Trophoblast cell (in vitro differentiated cells and primary cell): ENCODE results near the gene FRMD8.

Experiments used
- DNase-seq, 2 donors: peaks; one replicate each; pipeline ENCODE4 v3.0.0-alpha.2; 2016
- H2AFZ ChIP-seq: 2 replicates; pipeline ENCODE4 v1.6.1; 2013; ENCODE audit warnings: low read length, moderate library complexity, mild to moderate bottlenecking; ENCODE audit not compliant: insufficient read depth, poor library complexity
- H2AK5ac ChIP-seq: 2 replicates; pipeline ENCODE4 v1.6.1; 2013; ENCODE audit warnings: mild to moderate bottlenecking, low read length
- H2BK120ac ChIP-seq: 2 replicates; pipeline ENCODE4 v1.6.1; 2013; ENCODE audit warnings: low read length, mild to moderate bottlenecking, moderate library complexity; ENCODE audit not compliant: insufficient read depth, poor library complexity
- H2BK12ac ChIP-seq: 2 replicates; pipeline ENCODE4 v1.6.1; 2013; ENCODE audit warnings: mild to moderate bottlenecking, low read length, moderate library complexity
- H2BK5ac ChIP-seq: 2 replicates; pipeline ENCODE4 v1.6.1; 2013; ENCODE audit warnings: low read length, low read depth, moderate library complexity, mild to moderate bottlenecking; ENCODE audit not compliant: poor library complexity
- H3K14ac ChIP-seq: 2 replicates; pipeline ENCODE4 v1.6.1; 2013; ENCODE audit warnings: mild to moderate bottlenecking, low read length
- H3K18ac ChIP-seq: 2 replicates; pipeline ENCODE4 v1.6.1; 2013; ENCODE audit warnings: mild to moderate bottlenecking, low read length
- H3K23ac ChIP-seq: 2 replicates; pipeline ENCODE4 v1.6.1; 2013; ENCODE audit warnings: low read length
- H3K27ac ChIP-seq: 2 replicates; pipeline ENCODE4 v1.5.1; 2013; ENCODE audit warnings: low read depth, mild to moderate bottlenecking, inconsistent platforms, low read length, moderate library complexity
- H3K27me3 ChIP-seq: 2 replicates; pipeline ENCODE4 v1.6.1; 2013; ENCODE audit warnings: inconsistent platforms, mild to moderate bottlenecking, low read length, moderate library complexity; ENCODE audit not compliant: insufficient read depth
- H3K36me3 ChIP-seq, 2 experiments: 1 replicate in 1 of 2; 2 replicates in 1 of 2; pipeline ENCODE4 v1.6.1; 2013; ENCODE audit warnings: low read length in 2 of 2, mild to moderate bottlenecking in 2 of 2, moderate library complexity in 1 of 2; ENCODE audit not compliant: insufficient read depth in 2 of 2, control insufficient read depth in 1 of 2
- H3K4ac ChIP-seq: 2 replicates; pipeline ENCODE4 v1.6.1; 2013; ENCODE audit warnings: low read depth, mild to moderate bottlenecking, low read length, moderate library complexity
- H3K4me1 ChIP-seq, 2 experiments: 1 replicate in 1 of 2; 2 replicates in 1 of 2; pipeline ENCODE4 v1.6.1; 2013; ENCODE audit warnings: low read length in 2 of 2, mild to moderate bottlenecking in 2 of 2, moderate library complexity in 1 of 2; ENCODE audit not compliant: insufficient read depth in 2 of 2, control insufficient read depth in 1 of 2
- H3K4me2 ChIP-seq: 2 replicates; pipeline ENCODE4 v1.6.1; 2013; ENCODE audit warnings: inconsistent platforms, mild to moderate bottlenecking, low read length, moderate library complexity
- H3K4me3 ChIP-seq: 2 replicates; pipeline ENCODE4 v1.5.1; 2013; ENCODE audit warnings: mild to moderate bottlenecking, low read depth, low read length, inconsistent platforms
- H3K79me1 ChIP-seq: one replicate; pipeline ENCODE4 v1.6.1; 2013; ENCODE audit warnings: low read length
- H3K79me2 ChIP-seq: 2 replicates; pipeline ENCODE4 v1.6.1; 2013; ENCODE audit warnings: low read length, mild to moderate bottlenecking; ENCODE audit not compliant: control insufficient read depth, insufficient read depth, poor library complexity
- H3K9ac ChIP-seq: 2 replicates; pipeline ENCODE4 v1.6.1; 2013; ENCODE audit warnings: mild to moderate bottlenecking, low read length
- H3K9me3 ChIP-seq: 2 replicates; pipeline ENCODE4 v1.6.1; 2013; ENCODE audit warnings: low read depth, mild to moderate bottlenecking, control low read depth, inconsistent platforms, low read length; ENCODE audit not compliant: insufficient read depth
- H4K12ac ChIP-seq: 2 replicates; pipeline ENCODE4 v1.6.1; 2013; ENCODE audit warnings: low read depth, mild to moderate bottlenecking, low read length, moderate library complexity
- H4K8ac ChIP-seq: 2 replicates; pipeline ENCODE4 v1.6.1; 2013; ENCODE audit warnings: low read depth, mild to moderate bottlenecking, low read length, moderate library complexity
- H4K91ac ChIP-seq: one replicate; pipeline ENCODE4 v1.6.1; 2013; ENCODE audit warnings: low read depth, mild to moderate bottlenecking, low read length, moderate library complexity
- WGBS: extraction: QIAGEN DNeasy Blood & Tissue Kit; methylation state at CpG from one replicate; pipeline ENCODE4 v1.1.7; 2013; ENCODE audit warnings: missing lambda C conversion rate; ENCODE audit not compliant: insufficient read length, insufficient coverage; ENCODE audit errors: extremely low coverage; 5-methylcytosine and 5-hydroxymethylcytosine counted together

FRMD8 gene

DNA sequence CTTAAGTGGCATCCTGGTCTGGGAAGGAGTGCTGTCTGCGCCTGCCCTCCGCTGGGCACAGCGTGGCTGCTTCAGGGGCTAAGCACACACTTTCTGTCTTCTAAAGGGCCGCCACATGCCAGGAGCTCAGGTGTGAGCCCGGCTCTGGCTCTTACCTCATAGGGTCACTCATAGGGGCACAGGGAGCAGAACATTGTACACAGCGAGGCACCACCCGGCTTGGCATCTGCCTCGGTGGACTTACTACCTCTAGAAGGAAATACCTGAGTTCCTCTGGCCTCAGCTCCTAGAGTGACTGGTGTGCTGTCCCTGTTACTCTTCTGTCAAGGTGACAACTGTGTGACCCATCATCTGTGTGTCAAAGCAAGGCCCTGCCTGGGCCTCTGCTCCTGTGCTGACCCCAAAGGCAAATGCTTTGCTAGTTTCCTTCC, 49.6 kb downstream of the FRMD8 start:
- H4K12ac ChIP-seq = no peak overlapping the region
- H2BK5ac ChIP-seq = no peak overlapping the region
- H3K79me1 ChIP-seq = no peaks in the 10 kb centered on the region
- H2AFZ ChIP-seq = no peak overlapping the region
- H3K27me3 ChIP-seq = no peaks in the 10 kb centered on the region
- no peak overlapping the region for H3K4ac ChIP-seq
- H3K9me3 ChIP-seq = no peaks in the 10 kb centered on the region
- peaks cover 4% of the 10 kb centered on the region for H3K79me2 ChIP-seq
- H3K4me2 ChIP-seq = no peak overlapping the region
- H2BK120ac ChIP-seq = no peak overlapping the region
- H3K36me3 ChIP-seq = peaks cover 16 to 29% of the 10 kb centered on the region in 2 experiments
- H4K91ac ChIP-seq = no peak overlapping the region
- H4K8ac ChIP-seq = no peak overlapping the region
- no CpG with 5 or more reads among the region's 8 CpGs for WGBS
- H3K9ac ChIP-seq = no peak overlapping the region
- H3K23ac ChIP-seq = no peak overlapping the region
- H3K27ac ChIP-seq = no peak overlapping the region
- peaks cover under 1 to 7% of the 10 kb centered on the region in 2 experiments for H3K4me1 ChIP-seq
- no peak overlapping the region for H3K4me3 ChIP-seq
- no peak overlapping the region for H3K18ac ChIP-seq
- peak; percentile 56 to 63 for DNase-seq
- no peak overlapping the region for H2BK12ac ChIP-seq
- H3K14ac ChIP-seq = no peak overlapping the region
- no peak overlapping the region for H2AK5ac ChIP-seq

DNA sequence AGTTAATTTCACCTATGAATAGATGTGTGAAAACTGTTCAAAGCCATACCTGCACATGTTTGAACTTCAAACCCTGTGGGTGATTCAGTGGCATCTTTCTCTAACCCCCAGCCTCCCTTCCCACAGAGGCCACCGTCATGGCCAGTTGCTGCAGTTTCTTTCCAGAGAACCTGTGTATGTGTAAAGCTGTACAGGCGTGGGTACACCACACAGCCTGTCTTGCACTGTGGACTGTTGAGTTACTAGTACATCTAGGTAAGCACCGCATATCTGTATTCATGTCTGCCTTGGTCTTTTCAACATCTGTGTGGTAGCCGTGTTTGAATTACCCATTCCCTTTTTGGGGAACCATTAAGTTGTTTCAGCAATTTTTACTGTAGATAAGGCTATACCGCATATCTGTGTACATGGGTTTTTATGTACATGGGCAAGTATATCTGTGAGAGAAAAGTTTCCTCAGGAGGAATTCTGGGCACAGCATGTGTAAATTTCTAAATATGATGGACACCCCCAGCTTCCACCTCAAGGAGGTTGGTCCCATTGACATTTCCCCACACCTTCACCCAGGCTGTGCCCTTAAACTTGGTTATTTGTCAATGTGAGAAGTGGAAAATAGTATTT, 50.1 kb downstream of the FRMD8 start:
- H3K36me3 ChIP-seq = peaks cover 16 to 29% of the 10 kb centered on the region in 2 experiments
- H3K14ac ChIP-seq = no peak overlapping the region
- H3K4me1 ChIP-seq = peaks cover 3 to 9% of the 10 kb centered on the region in 2 experiments
- peaks cover 4% of the 10 kb centered on the region for H3K79me2 ChIP-seq
- no peak overlapping the region for H4K8ac ChIP-seq
- H2BK5ac ChIP-seq = no peak overlapping the region
- no peak overlapping the region for H4K91ac ChIP-seq
- no peak overlapping the region for H3K4me3 ChIP-seq
- no peak overlapping the region for H3K4ac ChIP-seq
- H3K9ac ChIP-seq = no peak overlapping the region
- no peak overlapping the region for H3K4me2 ChIP-seq
- H3K9me3 ChIP-seq = no peaks in the 10 kb centered on the region
- H3K27me3 ChIP-seq = no peaks in the 10 kb centered on the region
- peak in 1 of 2 donors; percentile 53 for DNase-seq
- WGBS = no CpG with 5 or more reads among the region's 5 CpGs
- H3K18ac ChIP-seq = no peak overlapping the region
- H3K23ac ChIP-seq = no peak overlapping the region
- H4K12ac ChIP-seq = no peak overlapping the region
- H3K27ac ChIP-seq = no peak overlapping the region
- H3K79me1 ChIP-seq = no peaks in the 10 kb centered on the region
- no peak overlapping the region for H2BK12ac ChIP-seq
- no peak overlapping the region for H2BK120ac ChIP-seq
- no peak overlapping the region for H2AFZ ChIP-seq
- H2AK5ac ChIP-seq = no peak overlapping the region

DNA sequence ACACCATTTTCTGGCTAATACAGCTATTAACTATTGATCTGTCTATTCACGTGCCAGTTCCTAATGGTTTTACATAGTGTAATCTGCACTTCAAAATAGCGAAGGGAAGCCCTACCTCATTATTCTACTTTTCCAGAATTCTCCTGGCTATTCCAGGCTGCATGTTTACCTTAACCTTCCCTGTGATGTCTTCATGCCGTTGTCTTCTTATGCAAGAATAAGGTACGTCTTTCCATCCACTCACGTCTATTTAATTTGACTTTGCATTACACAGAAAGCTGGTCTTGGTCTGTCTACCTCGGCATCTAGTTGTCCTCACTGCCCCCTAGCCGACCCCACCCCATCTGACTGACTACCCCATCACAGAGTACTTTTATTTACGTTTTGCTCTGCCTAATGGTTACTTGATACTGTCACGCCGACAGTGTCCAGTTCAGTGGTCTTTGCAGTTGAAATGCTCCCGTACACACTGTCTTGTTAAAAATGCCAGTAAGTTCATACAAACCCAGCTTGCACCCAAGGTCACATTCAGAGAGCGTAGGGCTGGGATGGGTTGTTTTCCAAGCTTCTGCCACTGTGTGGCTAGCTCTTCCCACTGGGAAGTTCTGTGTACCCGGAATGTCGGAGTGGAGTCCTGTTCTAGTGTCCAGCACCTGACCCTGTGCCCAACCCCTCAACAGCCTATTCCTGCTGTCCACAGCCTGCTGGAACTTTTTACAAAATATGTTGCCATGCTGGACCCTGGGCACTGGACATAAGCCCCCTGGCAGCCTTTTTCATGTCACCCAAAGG, 51.2 kb downstream of the FRMD8 start:
- H3K23ac ChIP-seq = no peak overlapping the region
- no peak overlapping the region for H3K18ac ChIP-seq
- H3K4me1 ChIP-seq = peaks cover 7 to 18% of the 10 kb centered on the region in 2 experiments
- H3K79me2 ChIP-seq = peaks cover 5% of the 10 kb centered on the region
- H3K27me3 ChIP-seq = no peaks in the 10 kb centered on the region
- no peak overlapping the region for H3K4me3 ChIP-seq
- H3K79me1 ChIP-seq = peaks cover 4% of the 10 kb centered on the region
- H2AK5ac ChIP-seq = no peak overlapping the region
- H3K27ac ChIP-seq = no peak overlapping the region
- H3K9ac ChIP-seq = no peak overlapping the region
- no peak overlapping the region for H3K4me2 ChIP-seq
- no peak overlapping the region for H2BK12ac ChIP-seq
- H4K12ac ChIP-seq = no peak overlapping the region
- H3K9me3 ChIP-seq = no peaks in the 10 kb centered on the region
- H3K4ac ChIP-seq = peak overlapping the region; percentile 70
- H2BK120ac ChIP-seq = no peak overlapping the region
- no peak overlapping the region for H2BK5ac ChIP-seq
- no peak overlapping the region for H3K14ac ChIP-seq
- H3K36me3 ChIP-seq = peaks cover 16 to 29% of the 10 kb centered on the region in 2 experiments
- H4K91ac ChIP-seq = no peak overlapping the region
- DNase-seq = peak in 1 of 2 donors; percentile 14
- no CpG with 5 or more reads among the region's 14 CpGs for WGBS
- H2AFZ ChIP-seq = no peak overlapping the region
- H4K8ac ChIP-seq = no peak overlapping the region

DNA sequence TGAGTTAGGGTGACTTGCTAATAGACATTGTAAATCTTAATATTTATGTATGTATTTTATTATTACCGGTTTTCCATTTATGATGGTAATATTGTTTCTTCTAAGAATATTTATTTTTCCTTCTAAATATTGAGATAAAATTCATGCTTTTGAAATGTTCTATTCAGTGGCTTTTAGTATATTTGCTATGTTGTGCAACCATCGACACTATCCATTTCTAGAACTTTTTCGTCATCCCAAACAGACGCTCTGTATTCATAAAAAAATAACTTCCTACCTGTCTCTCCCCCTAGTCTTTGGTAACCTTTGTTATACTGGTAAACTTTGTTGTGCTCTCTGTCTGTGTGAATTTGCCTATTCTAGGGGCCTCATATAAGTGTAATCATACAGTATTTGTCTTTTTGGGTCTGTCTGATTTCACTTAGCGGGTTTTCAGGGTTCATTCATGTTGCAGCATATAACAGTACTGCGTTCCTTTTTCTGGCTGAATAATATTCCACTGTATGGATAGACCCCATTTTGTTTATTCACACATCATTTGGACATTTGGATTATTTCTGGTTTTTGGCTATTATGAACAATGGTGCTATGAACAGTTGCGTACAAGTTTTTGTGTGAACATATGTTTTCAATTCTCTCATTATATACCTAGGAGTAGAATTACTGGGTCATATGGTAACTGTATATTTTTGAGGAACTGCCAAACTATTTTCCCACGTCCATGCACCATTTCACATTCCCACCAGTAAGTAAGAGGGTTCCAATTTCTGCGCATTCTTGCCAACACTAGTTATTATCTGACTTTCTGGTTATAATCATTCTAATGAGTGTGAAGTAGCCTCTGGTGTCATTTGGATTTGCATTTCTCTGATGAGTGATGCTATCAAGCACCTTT, 52.1 kb downstream of the FRMD8 start:
- Histone ChIP-seq H4K8ac (no peak overlapping the region), H3K27me3 (no peaks in the 10 kb centered on the region), H4K12ac (no peak overlapping the region), H3K4me3 (no peak overlapping the region), H2BK12ac (no peak overlapping the region), H2BK5ac (no peak overlapping the region), H4K91ac (no peak overlapping the region), H3K4me1 (peaks cover 12 to 21% of the 10 kb centered on the region in 2 experiments), H3K9ac (no peak overlapping the region), H3K4ac (no peak overlapping the region), H3K9me3 (no peaks in the 10 kb centered on the region), H2AFZ (no peak overlapping the region), H3K4me2 (no peak overlapping the region), H3K27ac (no peak overlapping the region), H3K79me2 (peaks cover 5% of the 10 kb centered on the region), H2BK120ac (no peak overlapping the region), H3K79me1 (peaks cover 8% of the 10 kb centered on the region), H3K36me3 (peaks cover 18 to 29% of the 10 kb centered on the region in 2 experiments), H3K14ac (no peak overlapping the region), H3K23ac (no peak overlapping the region), H2AK5ac (no peak overlapping the region), H3K18ac (no peak overlapping the region)
- peak in 1 of 2 donors; percentile 28 for DNase-seq
- WGBS = no CpG with 5 or more reads among the region's 9 CpGs
